ENCODE data around the gene MSRB2.
"Not testable (repeated sequence)": the region's sequence is repeated elsewhere in the genome, so short reads cannot be mapped to it uniquely, and the experiment has no call there.

MSRB2 gene

GRCh38 chr10:23070092-23070912 lies 25.1 kb upstream of the MSRB2 start:
- DNase-seq: not testable (repeated sequence)

- peak; percentile 28 for DNase-seq
These were observed 24.5 kb upstream of the MSRB2 start for GRCh38 chr10:23070913-23071218.

GRCh38 chr10:23072593-23072992 lies 22.8 kb upstream of the MSRB2 start:
- DNase-seq: not testable (repeated sequence)

GRCh38 chr10:23073527-23073926 lies 21.9 kb upstream of the MSRB2 start:
- DNase-seq: no peak

- no peak for DNase-seq
These were observed 19.7 kb upstream of the MSRB2 start for GRCh38 chr10:23075672-23076071.

GRCh38 chr10:23078114-23078513 lies 17.3 kb upstream of the MSRB2 start:
- no peak for DNase-seq

- DNase-seq: no peak
These were observed 15.7 kb upstream of the MSRB2 start for GRCh38 chr10:23079700-23080099.

GRCh38 chr10:23080262-23080661 lies 15.1 kb upstream of the MSRB2 start:
- DNase-seq: no peak

- no peak for DNase-seq
These were observed 14.1 kb upstream of the MSRB2 start for GRCh38 chr10:23081221-23081750.

GRCh38 chr10:23081891-23082290 lies 13.5 kb upstream of the MSRB2 start:
- no peak for DNase-seq

GRCh38 chr10:23088609-23089008 lies 6.8 kb upstream of the MSRB2 start:
- no peak for DNase-seq

GRCh38 chr10:23094786-23095403 lies 484 bp upstream of the MSRB2 start:
- DNase-seq: no peak

- no peak for DNase-seq
These were observed 805 bp downstream of the MSRB2 start for GRCh38 chr10:23095966-23096801.

GRCh38 chr10:23096802-23097549 lies 1.6 kb downstream of the MSRB2 start:
- DNase-seq: no peak

GRCh38 chr10:23099079-23099478 lies 3.7 kb downstream of the MSRB2 start:
- DNase-seq: no peak

- DNase-seq: no peak
These were observed 4.4 kb downstream of the MSRB2 start for GRCh38 chr10:23099816-23100215.

GRCh38 chr10:23100331-23101030 lies 5.1 kb downstream of the MSRB2 start:
- no peak for DNase-seq

- peak; percentile 85 for DNase-seq
These were observed 11.1 kb downstream of the MSRB2 start for GRCh38 chr10:23106331-23107072.

- no peak for DNase-seq
These were observed 15.5 kb downstream of the MSRB2 start for GRCh38 chr10:23110722-23111516.

- no peak for DNase-seq
These were observed 16.3 kb downstream of the MSRB2 start for GRCh38 chr10:23111517-23112286.

Measured in NCI-H510A (cell line).